NCI-H2107 treated with DMSO at 0.1 percent for 48 hours (cell line): ENCODE results near the gene DNAI2.

Experiments used
- DNase-seq: peaks from one replicate; lab custom pipeline; 2025; ENCODE audit not compliant: unreplicated experiment; lab: John Stamatoyannopoulos, UW

Gene DNAI2

DNA sequence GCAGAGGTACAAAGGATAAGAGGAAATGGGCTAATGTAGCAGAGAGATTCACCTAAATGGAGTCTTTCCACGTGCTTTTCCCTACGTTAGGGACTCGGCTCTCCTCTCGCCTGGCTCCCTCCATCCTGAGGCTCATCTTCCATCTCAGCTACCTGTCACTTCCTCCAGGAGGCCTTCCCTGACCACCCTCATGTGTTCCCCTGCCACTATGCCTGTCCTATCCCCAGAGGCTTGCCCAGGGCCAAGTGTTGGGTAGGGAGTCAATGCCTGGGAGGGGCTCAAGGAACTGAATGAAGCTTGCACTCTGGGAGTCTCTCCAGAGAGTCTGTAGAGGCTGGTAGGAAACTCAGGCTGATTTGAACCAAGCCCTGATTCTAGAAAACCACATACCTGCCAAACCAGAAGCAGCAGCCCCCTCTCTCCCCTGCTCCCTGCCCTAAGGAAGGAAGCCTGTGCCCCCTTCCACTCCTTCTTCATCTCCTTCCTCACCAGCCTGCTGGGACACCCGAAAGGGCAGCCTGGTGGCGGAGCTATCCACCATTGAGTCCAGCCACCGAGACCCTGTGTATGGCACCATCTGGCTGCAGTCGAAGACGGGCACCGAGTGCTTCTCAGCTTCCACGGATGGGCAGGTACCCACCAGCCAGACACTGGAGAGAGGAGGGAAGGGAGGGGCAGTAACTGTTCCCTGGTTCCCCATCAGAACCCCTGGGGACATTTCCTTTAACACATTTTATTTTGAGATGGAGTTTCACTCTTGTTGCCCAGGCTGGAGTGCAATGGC, 25.4 kb downstream of the DNAI2 start:
- DNase-seq: no peak

GRCh38 chr17:74303305-74303704, 29.3 kb downstream of the DNAI2 start:
- DNase-seq: no peak

- no peak for DNase-seq
Measured at GRCh38 chr17:74304184-74304583, 30.1 kb downstream of the DNAI2 start.

GRCh38 chr17:74305865-74306654, 32.0 kb downstream of the DNAI2 start:
- no peak for DNase-seq

GRCh38 chr17:74307984-74308773, 34.1 kb downstream of the DNAI2 start:
- DNase-seq: no peak

- DNase-seq: no peak
Measured at GRCh38 chr17:74309902-74310301, 35.9 kb downstream of the DNAI2 start.

DNA sequence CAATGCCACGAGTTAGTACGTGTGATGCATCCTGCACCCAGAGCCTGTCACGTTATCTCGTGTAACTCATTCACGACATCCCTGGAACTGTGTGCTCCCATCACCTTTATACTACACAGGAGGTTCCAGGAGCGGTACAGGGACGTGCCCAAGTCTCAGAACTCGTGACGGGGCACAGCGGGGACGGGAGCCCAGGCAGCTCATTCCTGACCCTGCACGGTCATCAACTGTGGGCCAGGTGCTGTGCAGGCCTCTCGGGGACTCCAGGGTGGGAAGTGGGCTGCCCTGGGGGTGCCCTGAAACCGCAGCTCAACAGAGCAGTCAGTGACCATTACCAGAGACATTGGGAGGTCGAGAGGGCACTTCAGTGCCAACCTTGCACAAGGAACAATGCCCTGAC, 40.8 kb downstream of the DNAI2 start:
- no peak for DNase-seq

DNA sequence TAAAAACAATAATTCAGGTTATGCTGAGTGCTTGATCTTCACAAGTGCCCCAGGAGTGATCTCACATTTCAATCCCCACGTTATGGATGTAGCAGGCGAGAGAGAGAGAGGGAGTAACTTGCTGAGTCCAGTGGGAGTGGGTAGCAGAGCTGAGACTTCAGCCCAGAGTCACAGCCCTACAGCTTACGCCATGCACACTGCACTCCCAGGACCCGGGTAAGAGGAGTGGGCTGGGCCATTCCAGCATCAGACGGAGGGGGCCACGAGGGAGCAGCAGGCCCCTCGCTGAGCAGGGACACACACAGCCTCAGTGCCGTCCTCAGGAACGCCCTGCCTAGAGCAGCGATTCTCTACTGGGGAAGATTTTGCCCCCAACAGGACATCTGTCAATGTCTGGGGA, 42.2 kb downstream of the DNAI2 start:
- peak; percentile 87 for DNase-seq

GRCh38 chr17:74317071-74317470, 43.0 kb downstream of the DNAI2 start:
- DNase-seq: no peak

DNA sequence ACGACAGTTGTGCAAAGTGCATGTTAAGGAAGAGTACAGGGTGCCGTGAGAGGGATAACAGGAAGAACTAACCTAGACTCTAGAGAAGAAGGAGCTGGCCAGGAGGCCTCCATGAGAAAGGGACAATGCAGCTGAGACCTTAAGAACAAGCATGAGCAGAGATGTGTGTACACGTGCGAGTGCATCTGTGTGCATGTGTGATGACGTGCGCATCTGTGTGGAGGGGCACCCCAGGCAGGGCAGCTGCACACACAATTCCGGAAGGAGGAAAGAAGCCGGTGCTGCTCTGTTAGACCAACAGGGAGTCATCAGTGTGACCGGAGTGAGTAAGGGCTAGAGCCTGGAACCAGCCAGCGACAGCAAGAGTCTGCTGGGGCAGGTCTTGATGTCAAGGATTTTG, 44.4 kb downstream of the DNAI2 start:
- no peak for DNase-seq

DNA sequence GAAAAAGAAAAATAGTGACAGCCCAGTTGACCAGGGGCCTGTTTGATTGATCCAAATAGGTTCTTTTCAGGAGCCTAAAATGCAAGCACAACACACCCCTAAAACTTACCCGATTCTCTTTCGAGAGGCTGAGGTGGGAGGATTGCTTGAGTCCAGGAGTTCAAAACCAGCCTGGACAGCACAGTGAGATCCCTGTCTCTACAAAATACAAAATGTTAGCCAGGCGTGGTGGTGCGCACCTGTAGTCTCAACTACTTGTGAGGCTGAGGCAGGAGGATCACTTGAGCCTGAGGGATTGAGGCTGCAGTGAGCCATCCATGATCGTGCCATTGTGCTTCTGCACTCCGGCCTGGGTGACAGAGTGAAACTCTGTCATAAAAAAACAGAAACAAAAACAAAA, 50.5 kb downstream of the DNAI2 start:
- DNase-seq: no peak

- no peak for DNase-seq
Measured at GRCh38 chr17:74325376-74325742, 51.3 kb downstream of the DNAI2 start.

- DNase-seq: no peak
Measured at GRCh38 chr17:74325743-74326379, 51.8 kb downstream of the DNAI2 start, which contains the start of gene KIF19. KIF19 (plus strand) TSS chr17:74326226; CDS start chr17:74326350, 124 bp downstream.

- no peak for DNase-seq
Measured at GRCh38 chr17:74326506-74326905, 52.5 kb downstream of the DNAI2 start.

GRCh38 chr17:74328487-74328886, 54.5 kb downstream of the DNAI2 start:
- DNase-seq: no peak

GRCh38 chr17:74329378-74329777, 55.3 kb downstream of the DNAI2 start:
- no peak for DNase-seq

DNA sequence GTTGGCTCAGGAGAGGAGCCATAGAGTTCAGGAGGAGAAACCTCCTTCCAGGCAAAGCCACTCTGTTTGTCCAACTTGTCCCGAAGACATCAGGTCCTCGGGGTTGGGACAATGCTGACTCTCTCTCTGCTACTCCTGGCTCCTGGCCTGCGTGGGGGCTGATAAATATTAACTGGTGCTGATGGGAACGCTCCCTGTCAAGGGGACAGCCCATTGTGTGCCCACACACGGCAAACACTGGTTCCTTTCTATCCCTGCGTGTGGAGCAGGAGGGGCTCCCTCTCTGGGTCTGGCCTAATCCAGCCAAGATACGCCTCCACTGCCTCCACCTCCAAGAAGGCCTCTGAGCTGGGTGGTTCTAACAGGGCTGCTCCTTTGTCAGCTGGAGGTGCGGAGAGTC, 56.4 kb downstream of the DNAI2 start:
- DNase-seq: no peak

- DNase-seq: peak; percentile 37
Measured at GRCh38 chr17:74332017-74332650, 58.1 kb downstream of the DNAI2 start.

GRCh38 chr17:74332763-74333283, 58.8 kb downstream of the DNAI2 start:
- peak; percentile 90 for DNase-seq

DNA sequence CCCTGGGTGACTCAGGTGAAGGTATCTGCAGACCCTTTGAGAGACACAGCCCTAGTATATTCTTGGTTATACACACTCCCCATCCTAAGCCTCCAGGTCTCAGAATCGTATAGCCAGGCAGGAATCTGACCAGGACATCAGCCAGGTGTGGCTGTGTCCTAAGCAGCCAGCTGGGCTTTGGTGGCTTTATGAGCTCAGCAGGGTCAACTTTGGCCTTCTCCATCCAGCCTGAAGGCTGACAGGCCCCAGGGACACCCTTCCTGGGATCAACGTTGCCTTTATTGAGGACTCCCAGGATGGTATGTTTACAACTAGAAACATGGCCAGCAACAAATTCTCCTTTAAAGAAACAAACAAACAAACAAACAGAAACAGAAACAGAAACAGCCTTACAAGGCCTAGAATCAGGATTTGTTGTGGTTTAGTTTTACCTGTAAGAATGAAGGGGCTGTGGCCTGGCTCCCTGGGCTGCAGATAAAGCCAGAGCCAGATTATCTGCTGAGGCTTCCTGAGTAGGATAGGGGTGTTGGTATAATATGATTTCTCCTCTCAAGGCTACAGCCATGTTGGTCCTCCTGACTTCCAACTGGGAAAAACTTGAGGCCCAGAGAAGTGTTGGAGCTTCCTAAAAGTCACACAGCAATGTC, 60.5 kb downstream of the DNAI2 start:
- no peak for DNase-seq
